Fibroblast of peridontal ligament (primary cell): ENCODE results near the gene GATAD2A.

Experiments used
- DNase-seq: peaks from one replicate; pipeline ENCODE4 v3.0.0-alpha.2; 2010; ENCODE audit errors: extremely low read depth

Gene GATAD2A

GRCh38 chr19:19487950-19488874 is 82.7 kb downstream of the GATAD2A start:
- peak; percentile 12 for DNase-seq

DNA sequence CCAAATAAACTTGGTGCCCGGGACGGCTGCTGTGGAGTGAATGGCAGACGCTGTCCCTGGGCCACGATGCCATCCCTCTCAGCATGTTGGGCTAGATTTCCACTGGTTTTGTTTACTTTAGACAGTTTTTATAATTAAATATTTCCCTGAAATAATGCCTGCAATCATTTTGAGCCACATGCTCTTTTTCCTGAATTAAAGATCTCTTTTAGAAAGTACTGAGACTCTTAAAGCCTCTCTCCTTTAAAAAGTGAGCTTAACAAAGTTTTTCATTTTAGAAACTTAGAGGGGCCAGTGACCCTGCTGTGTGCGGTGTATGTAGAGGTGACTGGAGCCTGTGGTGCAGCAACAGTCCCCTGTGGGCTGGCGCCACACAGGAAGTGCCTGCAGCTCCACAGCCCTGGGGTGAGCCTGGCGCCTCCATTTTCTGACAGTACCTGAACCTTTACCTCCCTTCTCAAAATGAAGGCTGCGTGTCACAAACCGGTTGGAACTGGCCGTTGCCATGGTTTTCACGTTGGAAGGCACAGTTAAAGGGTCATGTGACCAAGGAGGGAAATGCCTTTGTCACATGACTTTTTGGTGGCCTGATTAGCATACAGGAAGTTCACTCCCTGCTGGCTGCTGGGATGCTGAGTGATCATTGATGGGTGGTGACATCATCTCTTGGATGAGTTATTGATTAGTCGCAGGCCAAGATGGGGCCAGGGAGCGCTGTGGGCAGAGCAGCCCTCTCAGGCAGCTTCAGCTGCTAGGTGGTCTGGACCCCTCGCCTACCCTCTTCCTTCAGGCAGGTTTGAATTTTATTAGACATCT is 83.6 kb downstream of the GATAD2A start:
- DNase-seq, result peak; percentile 97

DNA sequence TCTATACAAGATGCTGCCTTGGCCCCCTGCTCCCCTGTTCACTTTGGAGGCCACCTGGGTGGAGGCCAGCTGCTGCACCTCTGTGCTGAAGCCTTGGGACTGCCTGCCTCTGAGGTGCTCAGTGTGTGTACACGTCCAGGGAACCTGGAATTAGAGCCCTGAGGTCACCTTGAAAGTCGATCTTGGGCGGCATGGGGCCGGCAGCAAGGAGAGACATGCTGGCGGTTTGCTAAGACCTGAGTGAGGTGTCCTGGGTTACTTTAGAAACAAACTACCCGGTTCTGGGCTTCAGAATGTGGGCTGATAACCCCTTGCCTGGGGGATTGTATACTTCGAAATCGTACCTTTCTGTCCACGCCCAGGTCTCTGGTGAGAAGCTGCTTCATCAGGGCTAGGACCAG is 84.3 kb downstream of the GATAD2A start:
- no peak for DNase-seq

DNA sequence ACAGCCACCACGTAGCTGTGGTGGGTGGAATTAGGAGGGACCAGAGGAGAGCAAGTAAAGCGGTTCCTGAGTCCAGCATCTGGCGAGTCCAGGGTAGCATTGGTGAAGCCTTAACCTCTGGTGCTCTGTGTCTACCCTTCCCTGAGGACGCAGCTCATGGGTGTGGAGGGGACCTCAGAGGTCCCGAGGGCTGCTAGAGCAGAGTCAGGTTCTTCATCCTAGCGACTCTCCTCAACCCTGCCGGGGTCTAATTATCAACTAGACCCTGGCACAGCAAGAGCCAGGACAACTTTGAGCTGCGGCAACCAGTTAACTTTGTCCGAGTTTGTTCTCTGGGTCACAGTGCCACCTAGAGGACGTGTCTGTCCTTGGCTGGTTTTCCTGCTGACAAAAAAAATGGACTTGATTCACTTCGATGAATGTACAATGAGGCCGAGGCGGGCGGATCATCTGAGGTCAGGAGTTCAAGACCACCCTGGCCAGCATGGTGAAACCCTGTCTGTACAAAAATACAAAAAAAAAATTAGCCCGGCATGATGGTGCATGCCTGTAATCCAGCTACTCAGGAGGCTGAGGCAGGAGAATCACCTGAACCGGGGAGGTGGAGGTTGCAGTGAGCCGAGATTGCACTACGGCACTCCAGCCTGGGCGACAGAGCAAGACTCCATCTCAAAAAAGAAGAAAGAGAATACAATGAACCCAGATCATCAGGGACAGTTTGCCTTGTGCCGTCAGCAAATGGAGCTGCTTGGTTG is 84.9 kb downstream of the GATAD2A start:
- DNase-seq, result peak; percentile 89

DNA sequence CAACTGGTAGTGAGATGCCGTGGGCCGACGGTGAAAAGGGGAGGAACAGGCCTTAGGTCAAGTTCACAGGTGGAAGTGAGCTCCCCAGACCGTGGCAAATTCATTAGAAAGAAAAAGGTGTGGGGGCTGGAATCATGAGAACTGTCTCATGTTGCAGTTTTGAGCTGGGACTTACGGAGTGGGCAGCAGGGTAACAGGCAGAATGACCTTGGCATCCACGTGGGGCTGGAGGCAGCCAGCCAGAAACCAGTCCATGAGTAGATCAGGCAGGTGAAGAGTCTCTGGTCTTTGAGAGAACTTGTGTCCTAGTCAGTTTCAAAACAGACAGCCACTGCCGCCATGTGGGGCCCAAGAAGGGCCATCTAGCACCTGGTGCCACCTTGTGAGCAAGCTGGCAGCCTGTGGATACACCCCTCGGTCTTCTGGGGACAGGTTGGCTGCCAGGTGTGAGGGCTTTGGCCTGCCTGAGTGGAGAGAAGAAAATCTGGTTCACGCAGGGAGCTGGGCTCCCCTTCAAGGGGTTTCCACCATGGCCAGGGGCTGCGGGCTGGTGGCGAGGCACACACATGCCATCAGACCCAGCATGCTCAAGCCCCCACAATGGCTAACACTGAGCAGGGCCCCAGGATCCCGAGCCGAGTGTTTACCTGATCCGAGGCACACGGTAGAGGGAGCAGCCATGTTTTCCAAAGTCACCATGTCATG is 86.0 kb downstream of the GATAD2A start:
- no peak for DNase-seq

- DNase-seq, result no peak
Measured at GRCh38 chr19:19492026-19492610, 86.6 kb downstream of the GATAD2A start.

GRCh38 chr19:19493841-19494546 is 88.5 kb downstream of the GATAD2A start:
- no peak for DNase-seq

DNA sequence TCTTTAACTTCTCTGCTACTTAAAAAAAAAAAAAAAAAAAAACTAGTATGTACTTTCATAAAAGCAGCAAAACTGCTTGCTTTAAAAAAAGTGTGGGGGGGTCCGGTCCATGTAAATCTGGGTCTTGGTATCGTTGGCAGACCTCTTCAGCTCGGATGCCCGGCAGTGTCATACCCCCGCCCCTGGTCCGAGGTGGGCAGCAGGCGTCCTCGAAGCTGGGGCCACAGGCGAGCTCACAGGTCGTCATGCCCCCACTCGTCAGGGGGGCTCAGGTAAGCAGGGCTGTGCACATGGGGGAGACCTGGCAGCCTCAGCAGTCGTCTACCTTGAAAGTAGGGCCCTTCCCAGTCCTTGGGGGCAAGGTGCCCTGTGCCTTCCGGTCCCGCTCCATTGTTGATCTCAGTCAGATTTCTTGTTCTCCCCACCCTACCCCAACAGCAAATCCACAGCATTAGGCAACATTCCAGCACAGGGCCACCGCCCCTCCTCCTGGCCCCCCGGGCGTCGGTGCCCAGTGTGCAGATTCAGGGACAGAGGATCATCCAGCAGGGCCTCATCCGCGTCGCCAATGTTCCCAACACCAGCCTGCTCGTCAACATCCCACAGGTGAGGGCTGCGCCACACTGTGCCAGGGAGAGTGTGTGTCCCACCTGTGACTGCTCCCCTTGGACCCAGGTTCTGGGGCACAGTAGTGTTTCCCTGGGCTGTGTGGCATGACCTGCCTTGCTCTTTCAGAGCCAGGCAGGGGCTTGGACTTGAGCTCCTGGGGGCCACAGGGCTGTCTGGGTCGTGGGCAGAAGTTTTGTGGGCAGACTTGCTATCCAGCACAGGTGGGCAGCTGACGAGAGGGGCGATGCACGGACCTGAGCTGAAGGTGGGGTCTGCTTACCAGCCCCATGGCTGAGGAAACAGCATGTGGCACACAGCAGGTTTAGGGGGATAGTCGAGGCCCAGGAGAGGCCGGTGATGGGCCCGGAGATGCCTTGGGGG is 90.4 kb downstream of the GATAD2A start:
- DNase-seq, result no peak

GRCh38 chr19:19498255-19498991 is 92.9 kb downstream of the GATAD2A start:
- DNase-seq, result no peak

- DNase-seq, result no peak
Measured at GRCh38 chr19:19499272-19499995, 94.0 kb downstream of the GATAD2A start.

- DNase-seq, result no peak
Measured at GRCh38 chr19:19500975-19501644, 95.6 kb downstream of the GATAD2A start.

DNA sequence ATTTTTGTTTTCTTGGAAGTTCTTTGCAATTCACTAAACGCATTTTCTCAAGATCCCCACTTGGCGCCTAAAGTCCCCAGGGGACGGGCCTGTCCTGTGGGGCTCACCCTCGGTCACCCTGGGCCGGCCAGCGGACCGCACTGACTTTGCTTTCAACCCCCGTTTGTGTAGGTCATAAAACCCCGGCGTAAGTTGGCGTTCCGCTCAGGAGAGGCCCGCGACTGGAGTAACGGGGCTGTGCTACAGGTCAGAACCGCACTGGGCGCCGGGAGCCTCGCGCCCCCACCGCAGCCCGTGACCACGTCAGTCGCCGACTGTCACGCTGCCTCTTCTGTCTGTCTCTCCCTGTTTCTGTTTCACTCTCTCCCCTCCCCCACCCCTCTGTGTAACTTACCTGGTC is 96.3 kb downstream of the GATAD2A start:
- no peak for DNase-seq

GRCh38 chr19:19502281-19502680 is 96.8 kb downstream of the GATAD2A start:
- DNase-seq, result no peak

- DNase-seq, result no peak
Measured at GRCh38 chr19:19502808-19503602, 97.5 kb downstream of the GATAD2A start.

GRCh38 chr19:19504754-19505668 is 99.5 kb downstream of the GATAD2A start:
- DNase-seq, result no peak
